Sigmoid colon (tissue), 4 donors: ENCODE results near the gene KCNE4.

ENCODE experiments used
- EP300 ChIP-seq, 4 donors: sonication (generic); formaldehyde crosslinking; IDR thresholded peaks; one replicate each; pipeline ENCODE4 v1.6.1; 2017; ENCODE audit warnings: antibody characterized with exemption in 4 of 4
- POLR2A ChIP-seq, 2 donors: fragments of 450-650 bp; IDR thresholded peaks; one replicate each; pipeline ENCODE4 v1.6.1; 2016; ENCODE audit warnings: antibody characterized with exemption in 2 of 2, mild to moderate bottlenecking in 2 of 2, moderate library complexity in 2 of 2
- POLR2AphosphoS5 ChIP-seq, 4 donors: sonication (generic); formaldehyde crosslinking; IDR thresholded peaks; one replicate each; pipeline ENCODE4 v1.6.1; 2017; ENCODE audit warnings: antibody characterized with exemption in 4 of 4
- TF ChIP-seq, protein P1 (sequence below), 4 experiments: fragments of 450-650 bp in 3 of 4; fragments of 200-600 bp in 1 of 4; IDR thresholded peaks; one replicate each; pipeline ENCODE4 v1.5.1; 2016 to 2019; ENCODE audit warnings: antibody characterized with exemption in 4 of 4, mild to moderate bottlenecking in 3 of 4, moderate library complexity in 2 of 4

DNA sequence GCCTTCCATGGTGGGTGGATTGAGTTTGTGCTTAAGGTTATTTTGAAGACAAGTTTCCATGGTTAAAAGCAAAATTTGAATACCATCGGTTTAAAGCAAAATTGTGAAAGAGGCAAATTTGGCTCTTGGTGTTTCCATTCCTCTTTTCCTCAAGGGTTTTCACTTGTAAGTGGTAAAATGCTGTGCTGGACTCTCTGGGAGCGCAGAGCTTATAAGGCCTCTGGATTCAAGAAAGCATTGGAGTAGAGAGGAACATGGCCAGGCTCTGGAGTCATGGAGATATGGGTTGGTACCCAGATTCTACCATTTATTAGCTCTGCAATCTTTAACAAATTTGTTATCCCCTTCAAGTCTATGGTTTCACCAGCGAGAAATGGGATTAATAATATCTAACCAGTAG is 17.5 kb downstream of the KCNE4 start:
- TF ChIP-seq, protein P1, sequence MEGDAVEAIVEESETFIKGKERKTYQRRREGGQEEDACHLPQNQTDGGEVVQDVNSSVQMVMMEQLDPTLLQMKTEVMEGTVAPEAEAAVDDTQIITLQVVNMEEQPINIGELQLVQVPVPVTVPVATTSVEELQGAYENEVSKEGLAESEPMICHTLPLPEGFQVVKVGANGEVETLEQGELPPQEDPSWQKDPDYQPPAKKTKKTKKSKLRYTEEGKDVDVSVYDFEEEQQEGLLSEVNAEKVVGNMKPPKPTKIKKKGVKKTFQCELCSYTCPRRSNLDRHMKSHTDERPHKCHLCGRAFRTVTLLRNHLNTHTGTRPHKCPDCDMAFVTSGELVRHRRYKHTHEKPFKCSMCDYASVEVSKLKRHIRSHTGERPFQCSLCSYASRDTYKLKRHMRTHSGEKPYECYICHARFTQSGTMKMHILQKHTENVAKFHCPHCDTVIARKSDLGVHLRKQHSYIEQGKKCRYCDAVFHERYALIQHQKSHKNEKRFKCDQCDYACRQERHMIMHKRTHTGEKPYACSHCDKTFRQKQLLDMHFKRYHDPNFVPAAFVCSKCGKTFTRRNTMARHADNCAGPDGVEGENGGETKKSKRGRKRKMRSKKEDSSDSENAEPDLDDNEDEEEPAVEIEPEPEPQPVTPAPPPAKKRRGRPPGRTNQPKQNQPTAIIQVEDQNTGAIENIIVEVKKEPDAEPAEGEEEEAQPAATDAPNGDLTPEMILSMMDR (IDR thresholded peaks at IDR 0.05): no peak
- TF ChIP-seq POLR2A (IDR thresholded peaks at IDR 0.05) (no peak), POLR2AphosphoS5 (IDR thresholded peaks at IDR 0.05) (no peak), EP300 (IDR thresholded peaks at IDR 0.05) (no peak)
